Gastroesophageal sphincter (tissue), 3 donors: ENCODE data around the gene CLK3.

Experiments
- CTCF ChIP-seq, 4 experiments: fragments of 200-600 bp in 2 of 4; fragments of 450-650 bp in 2 of 4; sonication (generic) in 1 of 4; IDR thresholded peaks; one replicate each; pipeline ENCODE4 v1.5.1; 2017 to 2019; ENCODE audit warnings: antibody characterized with exemption in 4 of 4, mild to moderate bottlenecking in 2 of 4, moderate library complexity in 2 of 4
- EP300 ChIP-seq: sonication (generic); formaldehyde crosslinking; IDR thresholded peaks from one replicate; pipeline ENCODE4 v1.6.1; 2017; ENCODE audit warnings: antibody characterized with exemption, mild to moderate bottlenecking
- POLR2A ChIP-seq, 2 donors: fragments of 450-650 bp; IDR thresholded peaks; one replicate each; pipeline ENCODE4 v1.6.1; 2017; ENCODE audit warnings: antibody characterized with exemption in 2 of 2, mild to moderate bottlenecking in 2 of 2, moderate library complexity in 1 of 2
- POLR2AphosphoS5 ChIP-seq: sonication (generic); formaldehyde crosslinking; IDR thresholded peaks from one replicate; pipeline ENCODE4 v1.6.1; 2017; ENCODE audit warnings: antibody characterized with exemption

GRCh38 chr15:74667975-74668374 is 52.3 kb downstream of the CLK3 start:
- TF ChIP-seq EP300 (no peak), POLR2A (IDR thresholded peaks at IDR 0.05) (no peak), CTCF (IDR thresholded peaks at IDR 0.05) (no peak), POLR2AphosphoS5 (no peak)
